Stomach (tissue), 9 donors: Measurements from ENCODE around the gene RGL3. TPM values are rescaled to one million over a fixed set of nuclear protein-coding genes. Genes with fewer than 3 reads are reported as not detected.
"Not testable (repeated sequence)": the region's sequence is repeated elsewhere in the genome, so short reads cannot be mapped to it uniquely, and the experiment has no call there.

Source experiments
- DNase-seq, 2 donors: peaks; one replicate each; pipeline versions ENCODE4 v3.0.0 to v3.0.0-alpha.2; 2013 to 2019
- H3K27ac ChIP-seq, 5 donors: fragments of 200-600 bp in 4 of 5; sonication (generic) in 4 of 5; one replicate each; pipeline ENCODE4 v1.5.1; 2013 to 2019; ENCODE audit warnings: mild to moderate bottlenecking in 1 of 5, moderate library complexity in 1 of 5
- H3K27me3 ChIP-seq, 3 donors: fragments of 200-600 bp; sonication (generic); one replicate each; pipeline ENCODE4 v1.5.1; 2017 to 2019; ENCODE audit warnings: mixed run types in 1 of 3
- H3K36me3 ChIP-seq, 4 donors: fragments of 200-600 bp; sonication (generic); 1 replicate in 3 of 4; 2 replicates in 1 of 4; pipeline ENCODE4 v1.5.1; 2016 to 2019
- H3K4me1 ChIP-seq, 4 donors: fragments of 200-600 bp; sonication (generic); one replicate each; pipeline ENCODE4 v1.5.1; 2016 to 2019
- H3K4me3 ChIP-seq, 4 donors: fragments of 200-600 bp; sonication (generic) in 3 of 4; one replicate each; pipeline ENCODE4 v1.5.1; 2016 to 2019; ENCODE audit warnings: mild to moderate bottlenecking in 1 of 4
- H3K9me3 ChIP-seq, 4 donors: fragments of 200-600 bp; sonication (generic); one replicate each; pipeline ENCODE4 v1.5.1; 2016 to 2019
- CTCF ChIP-seq, 7 experiments: fragments of 450-650 bp in 4 of 7; fragments of 200-600 bp in 3 of 7; sonication (generic) in 3 of 7; IDR thresholded peaks; one replicate each; pipeline ENCODE4 v1.5.1; 2016 to 2019; ENCODE audit warnings: antibody characterized with exemption in 7 of 7, control low read depth in 2 of 7, mild to moderate bottlenecking in 1 of 7
- EP300 ChIP-seq: sonication (generic); formaldehyde crosslinking; IDR thresholded peaks from one replicate; pipeline ENCODE4 v1.6.1; 2017; ENCODE audit warnings: antibody characterized with exemption
- POLR2A ChIP-seq, 4 donors: fragments of 450-650 bp; IDR thresholded peaks; one replicate each; pipeline ENCODE4 v1.6.1; 2016; ENCODE audit warnings: antibody characterized with exemption in 4 of 4, control low read depth in 2 of 4, mild to moderate bottlenecking in 1 of 4, moderate library complexity in 1 of 4
- POLR2AphosphoS5 ChIP-seq, 3 donors: sonication (generic); formaldehyde crosslinking; IDR thresholded peaks; one replicate each; pipeline ENCODE4 v1.6.1; 2016; ENCODE audit warnings: antibody characterized with exemption in 3 of 3
- WGBS, 5 donors: extraction: QIAGEN DNeasy Blood & Tissue Kit in 3 of 5; methylation state at CpG; one replicate each; pipeline versions ENCODE4 v1.1.5 to v1.1.7; 2013 to 2018; 5-methylcytosine and 5-hydroxymethylcytosine counted together
- intact Hi-C: fragments of 100-400 bp; cut with DNase I; formaldehyde crosslinking; loops from one replicate; pipeline ENCODE4 v1.15.1; 2023; ENCODE audit warnings: low total_unique reads
- polyA plus RNA-seq, 3 donors: library from polyadenylated mRNA; stranded (reverse); fragments of 200-250 nt; gene quantifications; one replicate each; pipeline ENCODE4 v1.2.3, GENCODE V29; 2013
- total RNA-seq, 5 donors: library from RNA; depleted of rRNA; stranded (reverse); fragments of >200 nt; gene quantifications; one replicate each; pipeline versions ENCODE4 v1.1.0 to v1.2.3, GENCODE V29; 2014 to 2016
- donor health status: healthy with polysubstance abuse.
- donor health status: Bipolar disorder and iron deficiency.
- donor health status: healthy.

RGL3 gene
- total and polyA plus RNA-seq, 8 donors: 20.6 to 454 (median 38.5) TPM

GRCh38 chr19:11434703-11435056 lies 15.6 kb upstream of the RGL3 start:
- H3K4me1 ChIP-seq: peaks cover 15 to 27% (median 23%) of the 10 kb centered on the region in 4 donors
- intact Hi-C loops: loop anchor here (5.0 kb wide), 1 partner anchor 57 kb away; no protein-coding TSS in a partner anchor
- WGBS, 5 donors: 0 to 6% (median 4%) methylated on average over 4 to 9 of the region's 9 CpGs; no CpG with 5 or more reads in 1 of the 5 donors
- H3K27ac ChIP-seq: peak overlapping the region; percentile 83 to 90 (median 84)
- peaks cover 23 to 34% (median 31%) of the 10 kb centered on the region in 4 donors for H3K36me3 ChIP-seq
- no peak for TF ChIP-seq EP300
- TF ChIP-seq CTCF (IDR thresholded peaks at IDR 0.05): no peak
- no peak for TF ChIP-seq POLR2A (IDR thresholded peaks at IDR 0.05)
- no peak for TF ChIP-seq POLR2AphosphoS5 (IDR thresholded peaks at IDR 0.05)
- DNase-seq: no peak
- H3K27me3 ChIP-seq: no peaks in the 10 kb centered on the region
- H3K9me3 ChIP-seq: no peaks in the 10 kb centered on the region
- peak overlapping the region; percentile 73 to 88 (median 77) for H3K4me3 ChIP-seq

GRCh38 chr19:11433526-11433925 lies 14.4 kb upstream of the RGL3 start:
- not testable (repeated sequence) for H3K4me3 ChIP-seq, H3K9me3 ChIP-seq, H3K27ac ChIP-seq, H3K27me3 ChIP-seq, DNase-seq
- peaks cover 15 to 27% (median 23%) of the 10 kb centered on the region in 4 donors for H3K4me1 ChIP-seq
- WGBS, 5 donors: 88 to 98% (median 98%) methylated on average over 3 of the region's 3 CpGs
- H3K36me3 ChIP-seq: peaks cover 14 to 22% (median 21%) of the 10 kb centered on the region in 4 donors
- intact Hi-C loops: loop anchor here (5.0 kb wide), 1 partner anchor 56 kb away; no protein-coding TSS in a partner anchor

GRCh38 chr19:11426656-11427055 lies 7.5 kb upstream of the RGL3 start:
- no peak for DNase-seq
- intact Hi-C loops: no loop called here
- Histone ChIP-seq H3K4me3 (no peak overlapping the region), H3K27me3 (peaks cover 0 to 26% (median 15%) of the 10 kb centered on the region in 3 donors), H3K36me3 (no peaks in the 10 kb centered on the region), H3K27ac (no peak overlapping the region), H3K4me1 (peaks cover 12 to 25% (median 16%) of the 10 kb centered on the region in 4 donors), H3K9me3 (no peaks in the 10 kb centered on the region)
- WGBS, 5 donors: 90 to 93% (median 92%) methylated on average over 19 of the region's 19 CpGs
- no peak for TF ChIP-seq POLR2AphosphoS5 (IDR thresholded peaks at IDR 0.05)
- TF ChIP-seq CTCF (IDR thresholded peaks at IDR 0.05): no peak
- no peak for TF ChIP-seq EP300
- TF ChIP-seq POLR2A (IDR thresholded peaks at IDR 0.05): no peak

- H3K4me1 ChIP-seq: peaks cover 20 to 33% (median 24%) of the 10 kb centered on the region in 4 donors
- no peak overlapping the region for H3K4me3 ChIP-seq
- H3K36me3 ChIP-seq: no peaks in the 10 kb centered on the region
- no peaks in the 10 kb centered on the region for H3K9me3 ChIP-seq
- no peak for DNase-seq
- intact Hi-C loops: no loop called here
- peaks cover 7 to 34% (median 19%) of the 10 kb centered on the region in 3 donors for H3K27me3 ChIP-seq
- TF ChIP-seq CTCF (IDR thresholded peaks at IDR 0.05) (no peak), POLR2A (IDR thresholded peaks at IDR 0.05) (no peak), EP300 (no peak), POLR2AphosphoS5 (IDR thresholded peaks at IDR 0.05) (no peak)
- 87 to 93% (median 89%) methylated on average over 26 to 28 of the region's 28 CpGs for WGBS, 5 donors
- no peak overlapping the region for H3K27ac ChIP-seq
Measured at GRCh38 chr19:11425719-11426457, 6.8 kb upstream of the RGL3 start.

GRCh38 chr19:11423791-11424181 lies 4.7 kb upstream of the RGL3 start:
- DNase-seq: peak in 1 of 2 donors; percentile 55
- no peak overlapping the region for H3K4me3 ChIP-seq
- peaks cover 7 to 55% (median 33%) of the 10 kb centered on the region in 3 donors for H3K27me3 ChIP-seq
- TF ChIP-seq EP300 (no peak), POLR2AphosphoS5 (IDR thresholded peaks at IDR 0.05) (no peak), CTCF (IDR thresholded peaks at IDR 0.05) (no peak), POLR2A (IDR thresholded peaks at IDR 0.05) (no peak)
- no peaks in the 10 kb centered on the region for H3K36me3 ChIP-seq
- WGBS, 5 donors: 8 to 21% (median 17%) methylated on average over 10 to 22 of the region's 22 CpGs
- H3K9me3 ChIP-seq: no peaks in the 10 kb centered on the region
- H3K4me1 ChIP-seq: peaks cover 36 to 52% (median 41%) of the 10 kb centered on the region in 4 donors
- intact Hi-C loops: no loop called here
- no peak overlapping the region for H3K27ac ChIP-seq
